Keratinocyte (primary cell): ENCODE results near the gene LRPPRC. TPM values are rescaled to one million over a fixed set of nuclear protein-coding genes. Genes with fewer than 3 reads are reported as not detected.

Experiments
- DNase-seq: peaks from one replicate; pipeline ENCODE4 v3.0.0-alpha.2; 2011; ENCODE audit warnings: low read depth, missing footprints, low spot score
- FAIRE-seq: peaks from 2 replicates; lab custom pipeline; 2011; peaks lifted over from hg19 to GRCh38; lab: Jason Lieb, UNC
- H2AFZ ChIP-seq: 2 replicates; pipeline ENCODE4 v1.6.0; 2012; ENCODE audit warnings: low read length, control low read depth, inconsistent platforms; ENCODE audit not compliant: control insufficient read depth
- H3K27ac ChIP-seq: 2 replicates; pipeline ENCODE4 v1.5.1; 2011; ENCODE audit warnings: low read length; ENCODE audit not compliant: control insufficient read depth, insufficient read depth
- H3K27me3 ChIP-seq: 3 replicates; pipeline ENCODE4 v1.6.0; 2011; ENCODE audit warnings: low read length; ENCODE audit not compliant: control insufficient read depth, insufficient read depth; ENCODE audit errors: extremely low read depth
- H3K36me3 ChIP-seq, 2 experiments: 2 replicates in 1 of 2; 3 replicates in 1 of 2; pipeline ENCODE4 v1.5.1; 2011; ENCODE audit warnings: low read length in 2 of 2, mild to moderate bottlenecking in 1 of 2; ENCODE audit not compliant: control insufficient read depth in 2 of 2, insufficient read depth in 2 of 2; ENCODE audit errors: extremely low read depth in 1 of 2
- H3K4me1 ChIP-seq: 3 replicates; pipeline ENCODE4 v1.5.1; 2011; ENCODE audit warnings: low read length; ENCODE audit not compliant: control insufficient read depth, insufficient read depth; ENCODE audit errors: extremely low read depth
- H3K4me2 ChIP-seq: 3 replicates; pipeline ENCODE4 v1.6.0; 2011; ENCODE audit warnings: low read depth, low read length; ENCODE audit not compliant: control insufficient read depth, insufficient read depth; ENCODE audit errors: extremely low read depth
- H3K4me3 ChIP-seq, 3 experiments: fragments of 200-600 bp in 1 of 3; sonication (generic) in 1 of 3; 2 replicates in 2 of 3; 3 replicates in 1 of 3; pipeline ENCODE4 v1.5.1; 2011 to 2016; ENCODE audit warnings: low read length in 3 of 3, mild to moderate bottlenecking in 3 of 3, control low read depth in 2 of 3, inconsistent platforms in 1 of 3, low read depth in 1 of 3, mixed read lengths in 1 of 3, mixed run types in 1 of 3, moderate library complexity in 1 of 3; ENCODE audit not compliant: control insufficient read depth in 2 of 3, insufficient read depth in 2 of 3; ENCODE audit errors: extremely low read depth in 1 of 3
- H3K79me2 ChIP-seq: 2 replicates; pipeline ENCODE4 v1.6.0; 2012; ENCODE audit warnings: low read length; ENCODE audit not compliant: control insufficient read depth, insufficient read depth
- H3K9ac ChIP-seq: 3 replicates; pipeline ENCODE4 v1.6.0; 2011; ENCODE audit warnings: low read length; ENCODE audit not compliant: control insufficient read depth, insufficient read depth; ENCODE audit errors: extremely low read depth
- H3K9me1 ChIP-seq: 3 replicates; pipeline ENCODE4 v1.6.0; 2011; ENCODE audit warnings: low read length; ENCODE audit not compliant: control insufficient read depth, insufficient read depth; ENCODE audit errors: extremely low read depth
- H3K9me3 ChIP-seq: 2 replicates; pipeline ENCODE4 v1.5.1; 2012; ENCODE audit warnings: low read depth, low read length; ENCODE audit not compliant: control insufficient read depth
- H4K20me1 ChIP-seq: 3 replicates; pipeline ENCODE4 v1.6.0; 2011; ENCODE audit warnings: low read length; ENCODE audit not compliant: control insufficient read depth, insufficient read depth; ENCODE audit errors: extremely low read depth
- CTCF ChIP-seq, 3 experiments: IDR thresholded peaks in 1 of 3; conservative IDR thresholded peaks in 1 of 3; optimal IDR thresholded peaks in 1 of 3; 2 replicates in 2 of 3; 3 replicates in 1 of 3; pipeline versions ENCODE3 to v1.5.1; 2011; ENCODE audit warnings: low read length in 3 of 3, mild to moderate bottlenecking in 3 of 3, moderate library complexity in 2 of 3, control low read depth in 1 of 3, inconsistent platforms in 1 of 3; ENCODE audit not compliant: insufficient read depth in 2 of 3; ENCODE audit errors: extremely low read depth in 1 of 3
- EZH2 ChIP-seq: IDR thresholded peaks from one replicate; pipeline ENCODE4 v1.6.1; 2012; ENCODE audit warnings: inconsistent platforms, mild to moderate bottlenecking, low read length, moderate library complexity
- dilution Hi-C: fragments of 300-500 bp; cut with MboI; formaldehyde crosslinking; loops from one replicate; pipeline ENCODE4 v1.7.0; 2020; ENCODE audit warnings: low sequenced_read_pairs; ENCODE audit not compliant: extremely low pct_ligation_motif_present
- polyA plus RNA-seq, 5 experiments: library from polyadenylated mRNA; depleted of rRNA in 3 of 5; stranded (reverse) in 3 of 5; stranded (forward) in 1 of 5; unstranded in 1 of 5; fragments of >200 nt; gene quantifications; 1 replicate in 1 of 5; 2 replicates in 3 of 5; 3 replicates in 1 of 5; pipeline versions ENCODE4 v1.2.1 to v1.2.3, GENCODE V29; 2011 to 2012; ENCODE audit warnings: missing spikeins in 2 of 5, low read depth in 1 of 5, low replicate concordance in 1 of 5

The LRPPRC gene
- polyA plus RNA-seq, 1 donor (not counting 4 experiments of a cell fraction or from before 2014, with no cell fraction given): 115 TPM

GRCh38 chr2:43872151-43872550 lies 123.6 kb downstream of the LRPPRC start:
- DNase-seq: no peak
- H3K9ac ChIP-seq: no peak overlapping the region

GRCh38 chr2:43855292-43855691 lies 140.5 kb downstream of the LRPPRC start:
- TF ChIP-seq CTCF (optimal IDR thresholded peaks at IDR 0.05 in 1 of 3, IDR thresholded peaks at IDR 0.05 in 1 of 3, conservative IDR thresholded peaks at IDR 0.05 in 1 of 3; ENCODE audit: extremely low read depth in 1 of 3, insufficient read depth in 2 of 3, low read length in 3 of 3): no peak
- no peak for FAIRE-seq

More at GRCh38 chr2:43872151-43872550, 123.6 kb downstream of the LRPPRC start:
- Histone ChIP-seq H3K4me1 (no peaks in the 10 kb centered on the region), H3K4me3 (no peak overlapping the region), H3K79me2 (no peaks in the 10 kb centered on the region), H3K27me3 (peaks cover 19% of the 10 kb centered on the region), H3K36me3 (no peaks in the 10 kb centered on the region), H2AFZ (no peak overlapping the region), H3K9me3 (no peaks in the 10 kb centered on the region), H3K27ac (no peak overlapping the region), H4K20me1 (no peaks in the 10 kb centered on the region), H3K4me2 (no peak overlapping the region), H3K9me1 (no peaks in the 10 kb centered on the region)
- FAIRE-seq: no peak
- dilution Hi-C loops: no loop called here
- TF ChIP-seq CTCF (optimal IDR thresholded peaks at IDR 0.05 in 1 of 3, IDR thresholded peaks at IDR 0.05 in 1 of 3, conservative IDR thresholded peaks at IDR 0.05 in 1 of 3; ENCODE audit: extremely low read depth in 1 of 3, insufficient read depth in 2 of 3, low read length in 3 of 3) (no peak), EZH2 (no peak)

More at GRCh38 chr2:43855292-43855691, 140.5 kb downstream of the LRPPRC start:
- Histone ChIP-seq H3K4me3 (no peak overlapping the region), H4K20me1 (no peaks in the 10 kb centered on the region), H3K27me3 (peaks cover 17% of the 10 kb centered on the region), H3K4me1 (no peaks in the 10 kb centered on the region), H3K9ac (no peak overlapping the region), H3K9me1 (no peaks in the 10 kb centered on the region), H2AFZ (no peak overlapping the region), H3K27ac (no peak overlapping the region), H3K9me3 (no peaks in the 10 kb centered on the region), H3K36me3 (no peaks in the 10 kb centered on the region), H3K79me2 (no peaks in the 10 kb centered on the region), H3K4me2 (no peak overlapping the region)
- no peak for DNase-seq
- dilution Hi-C loops: no loop called here
